Measurements from ENCODE around the gene B3GNT4. TPM values are rescaled to one million over a fixed set of nuclear protein-coding genes. Genes with fewer than 3 reads are reported as not detected.

B3GNT4 gene
- total and polyA plus RNA-seq, 2 of the 4 experiments (the other 2 are of a cell fraction), result 0.18 to 0.53 TPM

GRCh38 chr12:122159882-122160281 lies 43.6 kb upstream of the B3GNT4 start:
- in situ Hi-C loops (cut with MboI; ENCODE audit: low sequenced_read_pairs), result no loop called here
- H3K36me3 ChIP-seq (ENCODE audit: control insufficient read depth, insufficient read depth, low read length), result no peaks in the 10 kb centered on the region
- H2AFZ ChIP-seq (replicated peaks; ENCODE audit: low read length, poor library complexity), result no peak overlapping the region
- H3K9ac ChIP-seq (ENCODE audit: low read depth, low read length), result no peak overlapping the region
- no peak overlapping the region for H3K18ac ChIP-seq (ENCODE audit: low read depth, low read length)
- H4K20me1 ChIP-seq (ENCODE audit: insufficient read depth, low read length), result no peaks in the 10 kb centered on the region
- H3K14ac ChIP-seq (replicated peaks; ENCODE audit: low read depth, low read length), result no peak overlapping the region
- H3K4me1 ChIP-seq (ENCODE audit: control insufficient read depth, insufficient read depth, low read length), result no peaks in the 10 kb centered on the region
- no peak overlapping the region for H2BK120ac ChIP-seq (ENCODE audit: low read depth, low read length)
- no TSS peak for BruUV-seq (replicated peaks)
- no peak overlapping the region for H3K56ac ChIP-seq (ENCODE audit: extremely low read depth, insufficient read depth, low read length)
- DNase-seq (no peak), ATAC-seq (ENCODE audit: low read depth) (no peak)
- ChIA-PET CTCF (no interaction called here), POLR2A (ENCODE audit: unreplicated experiment) (no interaction called here)
- no peak overlapping the region for H3K27ac ChIP-seq (ENCODE audit: insufficient read depth, low read length)
- WGBS, 2 experiments (ENCODE audit: extremely low coverage in 2 of 2, insufficient read length in 1 of 2), result no CpG with 5 or more reads among the region's 4 CpGs
- no peak overlapping the region for H2BK20ac ChIP-seq (ENCODE audit: low read depth, low read length)
- H3K4ac ChIP-seq (ENCODE audit: low read depth, low read length), result no peak overlapping the region
- H2AK9ac ChIP-seq (replicated peaks; ENCODE audit: low read depth, low read length, poor library complexity), result no peak overlapping the region
- no peak overlapping the region for H2BK15ac ChIP-seq (ENCODE audit: low read depth, low read length)
- H3K27me3 ChIP-seq (ENCODE audit: control insufficient read depth, insufficient read depth, low read length), result peaks cover 7% of the 10 kb centered on the region
- dilution Hi-C loops (cut with HindIII; ENCODE audit: low sequenced_read_pairs, unreplicated experiment), result no loop called here
- H4K91ac ChIP-seq (ENCODE audit: insufficient read depth, low read depth, low read length), result no peak overlapping the region
- no peak overlapping the region for H2BK5ac ChIP-seq (ENCODE audit: low read depth, low read length, poor library complexity, severe bottlenecking)
- H3K9me3 ChIP-seq (ENCODE audit: control insufficient read depth, insufficient read depth, low read length), result no peaks in the 10 kb centered on the region
- no peak overlapping the region for H4K8ac ChIP-seq (ENCODE audit: low read depth in 2 of 2, low read length in 2 of 2)
- intact Hi-C loops (cut with micrococcal nuclease), result no loop called here
- no peak overlapping the region for H3K4me3 ChIP-seq (ENCODE audit: insufficient read depth, low read depth, low read length)
- H2AK5ac ChIP-seq (ENCODE audit: low read depth, low read length), result no peak overlapping the region
- H4K5ac ChIP-seq (ENCODE audit: low read depth, low read length), result no peak overlapping the region
- TF ChIP-seq RAD21 (IDR thresholded peaks at IDR 0.05; ENCODE audit: low read length) (no peak), POLR2A (IDR thresholded peaks at IDR 0.05; ENCODE audit: low read depth, low read length) (no peak), NFE2L2 (IDR thresholded peaks at IDR 0.05; ENCODE audit: low read depth, low read length) (no peak), MAZ (IDR thresholded peaks at IDR 0.05; ENCODE audit: borderline replicate concordance, low read depth, low read length) (no peak), SMC3 (IDR thresholded peaks at IDR 0.05; ENCODE audit: low read depth, low read length) (no peak), RCOR1 (IDR thresholded peaks at IDR 0.05; ENCODE audit: insufficient replicate concordance, low read length) (no peak), CHD1 (IDR thresholded peaks at IDR 0.05; ENCODE audit: low read depth, low read length) (no peak), CTCF (conservative IDR thresholded peaks at IDR 0.05; ENCODE audit: low read depth, low read length) (no peak), RFX5 (IDR thresholded peaks at IDR 0.05; ENCODE audit: low read depth, low read length) (no peak), CEBPB (IDR thresholded peaks at IDR 0.05; ENCODE audit: low read depth, low read length) (no peak), USF2 (IDR thresholded peaks at IDR 0.05; ENCODE audit: low read depth, low read length) (no peak), BHLHE40 (IDR thresholded peaks at IDR 0.05; ENCODE audit: low read depth, low read length) (no peak), ELK1 (IDR thresholded peaks at IDR 0.05; ENCODE audit: borderline replicate concordance, low read depth, low read length) (no peak), MXI1 (IDR thresholded peaks at IDR 0.05; ENCODE audit: borderline replicate concordance, low read depth, low read length) (no peak)
- no peak overlapping the region for H3K4me2 ChIP-seq (ENCODE audit: low read depth, low read length)
- H3K23ac ChIP-seq (ENCODE audit: low read depth, low read length), result no peak overlapping the region
- H3K9me1 ChIP-seq (ENCODE audit: insufficient read depth, low read length), result no peaks in the 10 kb centered on the region
- H3K79me1 ChIP-seq (ENCODE audit: low read depth in 1 of 2, low read length in 2 of 2), result no peaks in the 10 kb centered on the region

Data from IMR-90 (cell line).